AG09319 (cell line): ENCODE results near the gene XYLT1.
"Not testable (repeated sequence)": the region's sequence is repeated elsewhere in the genome, so short reads cannot be mapped to it uniquely, and the experiment has no call there.

Source experiments
- DNase-seq: peaks from one replicate; pipeline ENCODE4 v3.0.0-alpha.2; 2010; ENCODE audit warnings: low read depth; ENCODE audit errors: extremely low read depth
- CTCF ChIP-seq: IDR thresholded peaks from 2 replicates; pipeline ENCODE4 v1.5.1; 2011; ENCODE audit warnings: low read depth, mild to moderate bottlenecking, inconsistent platforms, low read length, moderate library complexity

XYLT1 gene

GRCh38 chr16:17512636-17513220 is 42.0 kb upstream of the XYLT1 start:
- TF ChIP-seq CTCF, result no peak
- DNase-seq, result no peak

- DNase-seq, result peak; percentile 85
- TF ChIP-seq CTCF, result no peak
Measured at GRCh38 chr16:17511340-17511739, 40.6 kb upstream of the XYLT1 start.

GRCh38 chr16:17510567-17510966 is 39.8 kb upstream of the XYLT1 start:
- DNase-seq, result no peak
- no peak for TF ChIP-seq CTCF

GRCh38 chr16:17509194-17509593 is 38.4 kb upstream of the XYLT1 start:
- no peak for DNase-seq
- no peak for TF ChIP-seq CTCF

GRCh38 chr16:17508303-17508702 is 37.5 kb upstream of the XYLT1 start:
- TF ChIP-seq CTCF, result no peak
- no peak for DNase-seq

GRCh38 chr16:17507516-17507915 is 36.8 kb upstream of the XYLT1 start:
- DNase-seq, result not testable (repeated sequence)

- not testable (repeated sequence) for DNase-seq
Measured at GRCh38 chr16:17505828-17506227, 35.1 kb upstream of the XYLT1 start.

GRCh38 chr16:17504050-17504449 is 33.3 kb upstream of the XYLT1 start:
- no peak for DNase-seq

More at GRCh38 chr16:17504050-17504449, 33.3 kb upstream of the XYLT1 start:
- TF ChIP-seq CTCF, result no peak
